Measurements from ENCODE around the gene EEIG2.

- TF ChIP-seq CTCF (IDR thresholded peaks at IDR 0.05; ENCODE audit: insufficient read depth, low read depth, low read length) = no peak
- no peak for TF ChIP-seq EZH2 (IDR thresholded peaks at IDR 0.05; ENCODE audit: insufficient read depth, low read length)
Observed at GRCh38 chr1:108540977-108541376, 18.9 kb upstream of the EEIG2 start.
